Chondrocyte (in vitro differentiated cells): Measurements from ENCODE around the gene TRIM32. TPM values are rescaled to one million over a fixed set of nuclear protein-coding genes. Genes with fewer than 3 reads are reported as not detected.
A peak's percentile ranks its signal among the peaks of the same experiment; 100 is the strongest.

ENCODE experiments used
- DNase-seq: peaks from one replicate; pipeline ENCODE4 v3.0.0; 2021; ENCODE audit warnings: mixed read lengths, low spot score
- H3K27ac Mint-ChIP-seq: one replicate; pipeline ENCODE4 v1.8.0; 2021; ENCODE audit warnings: mild to moderate bottlenecking, moderate library complexity, mixed read lengths; ENCODE audit not compliant: unreplicated experiment
- H3K27me3 Mint-ChIP-seq: 2 replicates; pipeline ENCODE4 v1.8.0; 2021; ENCODE audit warnings: low read depth, mixed read lengths
- H3K36me3 Mint-ChIP-seq: 2 replicates; pipeline ENCODE4 v1.8.0; 2021; ENCODE audit warnings: low read depth, mixed read lengths
- H3K4me1 Mint-ChIP-seq: 2 replicates; pipeline ENCODE4 v1.8.0; 2021; ENCODE audit warnings: low read depth, mild to moderate bottlenecking, mixed read lengths
- H3K4me3 Mint-ChIP-seq: one replicate; pipeline ENCODE4 v1.8.0; 2021; ENCODE audit warnings: mild to moderate bottlenecking, moderate library complexity, mixed read lengths; ENCODE audit not compliant: unreplicated experiment
- H3K9me3 Mint-ChIP-seq: 2 replicates; pipeline ENCODE4 v1.8.0; 2021; ENCODE audit warnings: low read depth, mixed read lengths
- total RNA-seq: library from RNA; stranded (reverse); gene quantifications from 3 replicates; pipeline ENCODE4 v1.2.1, GENCODE V29; 2021
- TF ChIP-seq, protein P1 (sequence below): fragments of 200-600 bp; sonication (generic); IDR thresholded peaks from 2 replicates; pipeline ENCODE4 v1.5.0; 2021; ENCODE audit warnings: antibody characterized with exemption, mild to moderate bottlenecking, moderate library complexity

Gene TRIM32
- total RNA-seq, 1 donor from 2014 or later = 40.1 TPM

DNA sequence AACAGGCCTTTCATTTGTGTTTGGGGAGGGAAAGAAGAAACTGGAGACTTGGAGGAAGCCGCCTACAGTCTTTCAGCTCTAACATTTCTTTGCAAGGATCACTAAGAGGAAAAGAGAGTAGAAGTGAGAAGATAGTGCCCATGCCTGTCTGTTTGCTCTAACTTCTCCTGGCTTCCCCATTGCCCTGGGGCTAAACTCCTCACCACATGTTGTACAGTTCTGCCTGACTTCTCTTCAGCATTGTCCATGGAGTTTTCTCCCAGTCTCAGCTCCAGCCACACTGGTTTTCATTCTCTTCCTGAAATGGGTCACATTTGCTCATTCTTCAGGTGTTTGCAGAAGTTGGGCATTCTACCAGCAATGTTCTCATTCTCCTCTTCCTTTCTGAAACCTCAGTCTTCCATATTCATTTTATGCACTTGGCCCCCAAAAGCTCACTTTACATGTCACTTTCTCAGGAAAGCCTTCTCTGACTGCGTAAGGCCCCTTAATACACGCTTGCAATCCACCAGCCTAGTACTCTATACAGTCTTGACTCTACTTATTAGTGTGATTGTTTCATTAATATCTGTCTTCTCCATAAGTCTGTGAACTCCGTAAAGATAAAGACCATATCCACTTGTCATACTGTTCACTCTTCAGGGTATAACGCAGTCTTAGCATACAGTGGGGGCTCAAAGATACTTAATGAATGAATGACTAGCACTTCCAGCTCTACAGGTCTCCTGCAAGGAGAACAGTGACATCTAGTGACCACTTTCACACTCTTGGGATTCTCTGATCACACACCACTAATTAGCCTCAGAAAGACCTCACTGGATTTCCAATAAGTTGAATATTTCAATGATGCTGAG, 40.2 kb upstream of the TRIM32 start:
- no peaks in the 10 kb centered on the region for H3K9me3 Mint-ChIP-seq
- peaks cover 6% of the 10 kb centered on the region for H3K4me1 Mint-ChIP-seq
- no peaks in the 10 kb centered on the region for H3K36me3 Mint-ChIP-seq
- TF ChIP-seq, protein P1, sequence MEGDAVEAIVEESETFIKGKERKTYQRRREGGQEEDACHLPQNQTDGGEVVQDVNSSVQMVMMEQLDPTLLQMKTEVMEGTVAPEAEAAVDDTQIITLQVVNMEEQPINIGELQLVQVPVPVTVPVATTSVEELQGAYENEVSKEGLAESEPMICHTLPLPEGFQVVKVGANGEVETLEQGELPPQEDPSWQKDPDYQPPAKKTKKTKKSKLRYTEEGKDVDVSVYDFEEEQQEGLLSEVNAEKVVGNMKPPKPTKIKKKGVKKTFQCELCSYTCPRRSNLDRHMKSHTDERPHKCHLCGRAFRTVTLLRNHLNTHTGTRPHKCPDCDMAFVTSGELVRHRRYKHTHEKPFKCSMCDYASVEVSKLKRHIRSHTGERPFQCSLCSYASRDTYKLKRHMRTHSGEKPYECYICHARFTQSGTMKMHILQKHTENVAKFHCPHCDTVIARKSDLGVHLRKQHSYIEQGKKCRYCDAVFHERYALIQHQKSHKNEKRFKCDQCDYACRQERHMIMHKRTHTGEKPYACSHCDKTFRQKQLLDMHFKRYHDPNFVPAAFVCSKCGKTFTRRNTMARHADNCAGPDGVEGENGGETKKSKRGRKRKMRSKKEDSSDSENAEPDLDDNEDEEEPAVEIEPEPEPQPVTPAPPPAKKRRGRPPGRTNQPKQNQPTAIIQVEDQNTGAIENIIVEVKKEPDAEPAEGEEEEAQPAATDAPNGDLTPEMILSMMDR = peak; percentile 89
- H3K27me3 Mint-ChIP-seq = no peaks in the 10 kb centered on the region
- no peak overlapping the region for H3K4me3 Mint-ChIP-seq
- no peak for DNase-seq
- H3K27ac Mint-ChIP-seq = no peak overlapping the region

DNA sequence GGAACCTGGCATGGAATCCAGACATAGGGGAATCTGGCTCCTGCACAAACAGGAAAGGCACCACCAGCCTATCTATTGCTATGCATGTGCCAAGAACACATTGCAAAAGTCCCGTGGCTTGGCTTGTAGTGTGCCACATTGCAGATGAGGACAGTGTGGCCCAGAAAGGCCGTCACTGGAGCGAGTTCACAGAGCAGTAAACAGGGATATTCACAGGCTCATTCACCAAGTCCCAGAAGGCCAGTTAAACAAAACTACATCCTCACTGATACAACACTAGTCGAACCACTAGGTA, 39.6 kb upstream of the TRIM32 start:
- no peak for DNase-seq
- no peaks in the 10 kb centered on the region for H3K36me3 Mint-ChIP-seq
- no peaks in the 10 kb centered on the region for H3K27me3 Mint-ChIP-seq
- H3K27ac Mint-ChIP-seq = peak overlapping the region; percentile 39
- H3K4me3 Mint-ChIP-seq = no peak overlapping the region
- H3K4me1 Mint-ChIP-seq = peaks cover 6% of the 10 kb centered on the region
- H3K9me3 Mint-ChIP-seq = no peaks in the 10 kb centered on the region
- TF ChIP-seq, protein P1 = peak; percentile 61

DNA sequence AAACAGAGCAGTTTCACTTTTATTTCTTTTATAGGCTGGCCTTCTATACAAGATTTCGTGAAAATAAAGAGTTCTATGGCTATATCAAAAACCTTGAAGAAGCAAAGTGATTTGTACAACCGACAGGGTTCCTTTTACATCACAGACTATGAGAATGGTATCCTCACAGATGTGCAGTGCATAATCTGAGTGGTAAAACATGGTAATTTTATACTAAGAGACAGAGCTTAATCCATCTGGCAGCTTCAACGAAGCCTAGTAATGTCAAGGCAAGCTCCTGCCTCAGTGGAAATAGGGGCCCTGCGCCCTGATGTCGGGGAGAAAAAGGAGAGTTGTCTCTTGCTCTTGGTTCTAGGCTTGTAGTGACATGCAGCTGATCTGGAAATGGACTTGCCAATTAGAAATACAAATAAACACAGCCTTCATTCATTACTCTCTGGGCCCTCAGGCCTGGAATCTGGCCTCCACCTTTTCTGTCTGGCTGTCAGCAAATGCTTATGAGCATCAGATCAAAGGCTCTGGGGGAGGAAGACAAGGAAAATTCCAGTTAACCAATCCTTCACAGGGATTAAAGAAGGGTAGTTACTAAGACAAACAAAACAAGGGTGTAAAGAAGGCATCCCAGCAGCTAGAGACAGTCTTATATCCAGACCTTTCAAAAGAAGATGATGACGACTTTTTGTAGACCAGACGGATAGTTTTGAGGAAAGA, 33.6 kb upstream of the TRIM32 start:
- peaks cover 3% of the 10 kb centered on the region for H3K4me1 Mint-ChIP-seq
- no peak overlapping the region for H3K4me3 Mint-ChIP-seq
- H3K27ac Mint-ChIP-seq = no peak overlapping the region
- TF ChIP-seq, protein P1 = no peak
- DNase-seq = no peak
- H3K9me3 Mint-ChIP-seq = no peaks in the 10 kb centered on the region
- no peaks in the 10 kb centered on the region for H3K27me3 Mint-ChIP-seq
- H3K36me3 Mint-ChIP-seq = no peaks in the 10 kb centered on the region

DNA sequence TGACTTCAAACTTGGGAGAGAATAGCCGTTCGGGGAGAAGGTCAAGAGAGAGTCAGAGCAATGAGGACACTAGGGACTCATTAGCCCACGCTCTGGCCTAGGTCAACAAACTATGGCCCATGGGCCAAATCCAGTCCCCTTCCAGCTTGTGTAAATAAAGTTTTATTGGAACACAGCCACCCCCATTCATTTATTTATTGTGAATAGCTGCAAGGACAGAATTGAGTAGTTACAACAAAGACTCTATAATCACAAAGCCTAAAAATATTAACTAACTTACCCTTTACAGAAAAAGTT, 33.1 kb upstream of the TRIM32 start:
- H3K9me3 Mint-ChIP-seq = no peaks in the 10 kb centered on the region
- TF ChIP-seq, protein P1 = no peak
- H3K36me3 Mint-ChIP-seq = no peaks in the 10 kb centered on the region
- peaks cover 3% of the 10 kb centered on the region for H3K4me1 Mint-ChIP-seq
- no peak overlapping the region for H3K4me3 Mint-ChIP-seq
- DNase-seq = no peak
- no peaks in the 10 kb centered on the region for H3K27me3 Mint-ChIP-seq
- H3K27ac Mint-ChIP-seq = no peak overlapping the region

DNA sequence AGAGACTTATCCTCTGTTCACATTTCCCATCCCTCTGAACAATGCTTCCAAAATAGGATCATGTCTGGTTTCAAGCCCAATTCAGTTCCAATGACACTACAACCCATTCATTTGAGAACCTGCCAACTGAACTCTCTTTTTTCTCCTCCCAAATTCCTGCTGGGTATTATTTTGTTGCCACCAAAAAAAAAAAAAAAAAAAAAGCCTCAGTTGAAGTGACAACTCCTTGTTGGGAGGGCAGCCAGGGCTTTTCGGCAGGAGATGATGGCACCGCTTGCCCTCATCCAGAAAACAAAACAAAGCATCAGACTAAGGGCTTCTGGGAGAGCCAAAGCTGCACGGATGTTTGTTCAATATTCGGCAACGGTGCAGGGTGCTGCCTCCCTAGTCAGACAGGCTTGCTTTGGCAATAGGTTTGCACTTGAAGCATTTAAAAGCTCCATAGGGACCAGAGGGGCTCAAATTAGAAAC, 30.6 kb upstream of the TRIM32 start:
- no peaks in the 10 kb centered on the region for H3K9me3 Mint-ChIP-seq
- TF ChIP-seq, protein P1 = no peak
- no peak overlapping the region for H3K27ac Mint-ChIP-seq
- no peak overlapping the region for H3K4me3 Mint-ChIP-seq
- no peak for DNase-seq
- H3K4me1 Mint-ChIP-seq = peaks cover 3% of the 10 kb centered on the region
- H3K27me3 Mint-ChIP-seq = no peaks in the 10 kb centered on the region
- no peaks in the 10 kb centered on the region for H3K36me3 Mint-ChIP-seq
